Testis (tissue), 3 donors: Measurements from ENCODE around the gene GRK5. TPM values are rescaled to one million over a fixed set of nuclear protein-coding genes. Genes with fewer than 3 reads are reported as not detected.

Experiments
- DNase-seq: peaks from one replicate; pipeline ENCODE4 v3.0.0-alpha.2; 2019
- H3K27ac ChIP-seq, 2 donors: fragments of 200-600 bp; sonication (generic); one replicate each; pipeline ENCODE4 v1.5.1; 2019
- H3K27me3 ChIP-seq: fragments of 200-600 bp; sonication (generic); one replicate; pipeline ENCODE4 v1.5.1; 2019
- H3K36me3 ChIP-seq: fragments of 200-600 bp; sonication (generic); one replicate; pipeline ENCODE4 v1.5.1; 2017; ENCODE audit warnings: low read depth; ENCODE audit errors: missing control alignments
- H3K4me1 ChIP-seq: fragments of 200-600 bp; sonication (generic); one replicate; pipeline ENCODE4 v1.5.1; 2019
- H3K4me3 ChIP-seq, 2 donors: fragments of 200-600 bp; sonication (generic); one replicate each; pipeline ENCODE4 v1.5.1; 2017 to 2019
- H3K9me3 ChIP-seq: fragments of 200-600 bp; sonication (generic); one replicate; pipeline ENCODE4 v1.5.1; 2017
- POLR2A ChIP-seq: fragments of 450-650 bp; IDR thresholded peaks from one replicate; pipeline ENCODE4 v1.6.1; 2017; ENCODE audit warnings: antibody characterized with exemption, mild to moderate bottlenecking, moderate library complexity
- WGBS, 2 donors: methylation state at CpG; one replicate each; pipeline ENCODE4 v1.1.5; 2018; 5-methylcytosine and 5-hydroxymethylcytosine counted together
- intact Hi-C: fragments of 100-400 bp; cut with DNase I; formaldehyde crosslinking; loops from one replicate; pipeline ENCODE4 v1.15.1; 2023; ENCODE audit warnings: low total_unique reads
- polyA plus RNA-seq: library from polyadenylated mRNA; stranded (reverse); fragments of 350-450 nt; fragmentation: Illumina TruSeq; extraction: RNeasy Lipid Tissue Mini Kit (QIAGEN cat#74804); gene quantifications from one replicate; pipeline ENCODE4 v1.2.3, GENCODE V29; 2014; ENCODE audit warnings: low read depth, low replicate concordance; ENCODE audit not compliant: insufficient read depth
- total RNA-seq, 2 donors: library from RNA; depleted of rRNA; stranded (reverse); fragments of >200 nt; gene quantifications; one replicate each; pipeline ENCODE4 v1.2.3, GENCODE V29; 2016
- TF ChIP-seq, protein P1 (sequence below), 3 experiments: fragments of 450-650 bp in 2 of 3; fragments of 200-600 bp in 1 of 3; sonication (generic) in 1 of 3; IDR thresholded peaks; one replicate each; pipeline ENCODE4 v1.5.1; 2016 to 2019; ENCODE audit warnings: antibody characterized with exemption in 3 of 3, mild to moderate bottlenecking in 2 of 3, moderate library complexity in 1 of 3

GRK5 gene
- total and polyA plus RNA-seq, 3 donors from 2014 or later = 4.5 to 10.3 (median 5.5) TPM

DNA sequence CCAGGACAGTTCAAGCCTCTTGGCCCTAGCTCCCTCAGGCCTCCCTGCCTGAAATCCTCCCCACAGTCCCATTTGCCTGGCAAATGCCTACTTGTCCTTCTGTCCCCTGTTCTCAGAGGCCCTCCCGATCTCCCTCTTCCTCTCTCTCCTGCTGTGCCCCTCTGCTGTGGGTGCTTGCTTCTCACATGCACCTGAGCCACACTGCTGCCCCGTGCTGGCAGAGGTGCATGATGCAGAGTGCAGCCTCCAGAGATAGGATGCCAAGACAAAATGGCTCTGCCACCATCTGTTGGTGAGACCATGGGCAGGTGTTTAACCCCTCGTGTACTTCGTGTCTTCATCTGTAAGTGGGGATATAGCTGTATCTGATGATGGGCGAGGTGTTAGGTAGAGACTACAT lies 176.8 kb downstream of the GRK5 start:
- H3K4me3 ChIP-seq = no peak overlapping the region
- no peaks in the 10 kb centered on the region for H3K9me3 ChIP-seq
- no peaks in the 10 kb centered on the region for H3K36me3 ChIP-seq
- no peak for TF ChIP-seq POLR2A
- TF ChIP-seq, protein P1, sequence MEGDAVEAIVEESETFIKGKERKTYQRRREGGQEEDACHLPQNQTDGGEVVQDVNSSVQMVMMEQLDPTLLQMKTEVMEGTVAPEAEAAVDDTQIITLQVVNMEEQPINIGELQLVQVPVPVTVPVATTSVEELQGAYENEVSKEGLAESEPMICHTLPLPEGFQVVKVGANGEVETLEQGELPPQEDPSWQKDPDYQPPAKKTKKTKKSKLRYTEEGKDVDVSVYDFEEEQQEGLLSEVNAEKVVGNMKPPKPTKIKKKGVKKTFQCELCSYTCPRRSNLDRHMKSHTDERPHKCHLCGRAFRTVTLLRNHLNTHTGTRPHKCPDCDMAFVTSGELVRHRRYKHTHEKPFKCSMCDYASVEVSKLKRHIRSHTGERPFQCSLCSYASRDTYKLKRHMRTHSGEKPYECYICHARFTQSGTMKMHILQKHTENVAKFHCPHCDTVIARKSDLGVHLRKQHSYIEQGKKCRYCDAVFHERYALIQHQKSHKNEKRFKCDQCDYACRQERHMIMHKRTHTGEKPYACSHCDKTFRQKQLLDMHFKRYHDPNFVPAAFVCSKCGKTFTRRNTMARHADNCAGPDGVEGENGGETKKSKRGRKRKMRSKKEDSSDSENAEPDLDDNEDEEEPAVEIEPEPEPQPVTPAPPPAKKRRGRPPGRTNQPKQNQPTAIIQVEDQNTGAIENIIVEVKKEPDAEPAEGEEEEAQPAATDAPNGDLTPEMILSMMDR (IDR thresholded peaks at IDR 0.05) = no peak
- 95 to 96% methylated on average over 5 of the region's 5 CpGs for WGBS, 2 donors
- no peaks in the 10 kb centered on the region for H3K27me3 ChIP-seq
- intact Hi-C loops = no loop called here
- H3K27ac ChIP-seq = no peak overlapping the region
- no peak for DNase-seq
- peaks cover 13% of the 10 kb centered on the region for H3K4me1 ChIP-seq

DNA sequence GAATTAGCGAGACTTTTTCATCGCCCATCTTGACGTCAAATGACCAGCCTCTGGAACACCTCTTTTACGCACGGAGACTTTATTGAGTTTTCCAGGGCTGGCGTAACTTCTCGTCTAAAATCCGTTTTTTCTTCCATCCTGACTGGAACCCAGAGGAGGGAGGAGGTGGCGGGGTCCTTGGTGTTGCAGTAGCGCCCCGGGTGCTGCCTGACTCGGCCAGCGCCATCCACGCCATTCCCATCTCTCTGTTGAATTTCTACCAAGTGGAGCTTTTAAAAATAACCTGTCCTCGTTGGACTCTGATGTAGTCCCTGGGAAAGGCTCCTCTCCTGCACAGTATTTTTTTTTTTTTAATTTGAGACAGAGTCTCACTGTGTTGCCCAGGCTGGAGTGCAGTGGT lies 179.3 kb downstream of the GRK5 start:
- no peaks in the 10 kb centered on the region for H3K36me3 ChIP-seq
- H3K9me3 ChIP-seq = no peaks in the 10 kb centered on the region
- peaks cover 13% of the 10 kb centered on the region for H3K4me1 ChIP-seq
- no peak overlapping the region for H3K27ac ChIP-seq
- WGBS, 2 donors = 79 to 96% methylated on average over 15 of the region's 15 CpGs
- no peak for DNase-seq
- no peak for TF ChIP-seq POLR2A
- TF ChIP-seq, protein P1 (IDR thresholded peaks at IDR 0.05) = no peak
- intact Hi-C loops = no loop called here
- no peaks in the 10 kb centered on the region for H3K27me3 ChIP-seq
- no peak overlapping the region for H3K4me3 ChIP-seq

- intact Hi-C loops = no loop called here
- no peaks in the 10 kb centered on the region for H3K36me3 ChIP-seq
- H3K4me1 ChIP-seq = peaks cover 3% of the 10 kb centered on the region
- no peaks in the 10 kb centered on the region for H3K9me3 ChIP-seq
- no peaks in the 10 kb centered on the region for H3K27me3 ChIP-seq
- H3K4me3 ChIP-seq = no peak overlapping the region
- no peak for DNase-seq
- no peak overlapping the region for H3K27ac ChIP-seq
- TF ChIP-seq, protein P1 (IDR thresholded peaks at IDR 0.05) = no peak
- no peak for TF ChIP-seq POLR2A
- WGBS, 2 donors = 90 to 100% methylated on average over 1 of the region's 1 CpG
Observed at GRCh38 chr10:119388849-119389345, 181.5 kb downstream of the GRK5 start.

- intact Hi-C loops = no loop called here
- no peaks in the 10 kb centered on the region for H3K4me1 ChIP-seq
- H3K27me3 ChIP-seq = no peaks in the 10 kb centered on the region
- whole genome bisulfite sequencing, 2 donors = 83 to 85% methylated on average over 18 of the region's 18 CpGs
- H3K4me3 ChIP-seq = no peak overlapping the region
- no peaks in the 10 kb centered on the region for H3K36me3 ChIP-seq
- TF ChIP-seq, protein P1 (IDR thresholded peaks at IDR 0.05) = no peak
- no peak for TF ChIP-seq POLR2A
- no peaks in the 10 kb centered on the region for H3K9me3 ChIP-seq
- DNase-seq = no peak
- H3K27ac ChIP-seq = no peak overlapping the region
Observed at GRCh38 chr10:119391440-119392251, 184.3 kb downstream of the GRK5 start.
